Measurements from ENCODE around the gene COPG1.
"Not testable (repeated sequence)": the region's sequence is repeated elsewhere in the genome, so short reads cannot be mapped to it uniquely, and the experiment has no call there.

The COPG1 gene

DNA sequence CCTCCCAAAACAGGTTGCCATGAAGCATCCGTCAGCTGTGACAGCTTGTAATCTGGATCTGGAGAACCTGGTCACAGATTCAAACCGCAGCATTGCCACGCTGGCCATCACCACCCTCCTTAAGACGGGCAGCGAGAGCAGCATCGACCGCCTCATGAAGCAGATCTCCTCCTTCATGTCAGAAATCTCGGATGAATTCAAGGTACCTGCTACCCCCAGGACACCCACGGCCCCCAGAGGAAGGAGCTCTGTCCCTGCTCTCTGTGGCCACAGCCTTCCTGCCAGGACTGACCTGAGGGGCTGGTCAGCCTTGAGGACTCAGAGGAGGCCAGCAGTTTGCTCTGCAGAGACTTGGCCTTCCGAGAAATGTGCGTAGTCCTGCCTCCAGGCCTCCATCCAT, 11.2 kb downstream of the COPG1 start:
- H3K9ac ChIP-seq, result no peak overlapping the region
- H3K4me2 ChIP-seq (ENCODE audit: low read length), result no peak overlapping the region
- H3K27ac ChIP-seq, result no peak overlapping the region
- no peaks in the 10 kb centered on the region for H3K27me3 ChIP-seq (ENCODE audit: control insufficient read depth, insufficient read depth, low read length)
- no peak overlapping the region for H3K4me3 ChIP-seq (ENCODE audit: low read depth, low read length)
- H2AFZ ChIP-seq, result no peak overlapping the region
- H3K36me3 ChIP-seq (ENCODE audit: control insufficient read depth, insufficient read depth, low read length), result no peaks in the 10 kb centered on the region
- no peaks in the 10 kb centered on the region for H3K4me1 ChIP-seq
- H3K9me3 ChIP-seq (ENCODE audit: control insufficient read depth, low read length), result no peaks in the 10 kb centered on the region
- TF ChIP-seq, protein P1, sequence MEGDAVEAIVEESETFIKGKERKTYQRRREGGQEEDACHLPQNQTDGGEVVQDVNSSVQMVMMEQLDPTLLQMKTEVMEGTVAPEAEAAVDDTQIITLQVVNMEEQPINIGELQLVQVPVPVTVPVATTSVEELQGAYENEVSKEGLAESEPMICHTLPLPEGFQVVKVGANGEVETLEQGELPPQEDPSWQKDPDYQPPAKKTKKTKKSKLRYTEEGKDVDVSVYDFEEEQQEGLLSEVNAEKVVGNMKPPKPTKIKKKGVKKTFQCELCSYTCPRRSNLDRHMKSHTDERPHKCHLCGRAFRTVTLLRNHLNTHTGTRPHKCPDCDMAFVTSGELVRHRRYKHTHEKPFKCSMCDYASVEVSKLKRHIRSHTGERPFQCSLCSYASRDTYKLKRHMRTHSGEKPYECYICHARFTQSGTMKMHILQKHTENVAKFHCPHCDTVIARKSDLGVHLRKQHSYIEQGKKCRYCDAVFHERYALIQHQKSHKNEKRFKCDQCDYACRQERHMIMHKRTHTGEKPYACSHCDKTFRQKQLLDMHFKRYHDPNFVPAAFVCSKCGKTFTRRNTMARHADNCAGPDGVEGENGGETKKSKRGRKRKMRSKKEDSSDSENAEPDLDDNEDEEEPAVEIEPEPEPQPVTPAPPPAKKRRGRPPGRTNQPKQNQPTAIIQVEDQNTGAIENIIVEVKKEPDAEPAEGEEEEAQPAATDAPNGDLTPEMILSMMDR (IDR thresholded peaks at IDR 0.05), result no peak
- no peaks in the 10 kb centered on the region for H3K79me2 ChIP-seq

GRCh38 chr3:129261894-129262293, 12.5 kb downstream of the COPG1 start:
- Histone ChIP-seq H3K79me2 (no peaks in the 10 kb centered on the region), H3K27me3 (ENCODE audit: control insufficient read depth, insufficient read depth, low read length) (no peaks in the 10 kb centered on the region), H2AFZ (no peak overlapping the region), H3K9me3 (ENCODE audit: control insufficient read depth, low read length) (no peaks in the 10 kb centered on the region), H3K4me2 (ENCODE audit: low read length) (no peak overlapping the region), H3K9ac (no peak overlapping the region), H3K36me3 (ENCODE audit: control insufficient read depth, insufficient read depth, low read length) (no peaks in the 10 kb centered on the region), H3K4me3 (ENCODE audit: low read depth, low read length) (no peak overlapping the region), H3K4me1 (no peaks in the 10 kb centered on the region), H3K27ac (no peak overlapping the region)
- TF ChIP-seq, protein P1 (IDR thresholded peaks at IDR 0.05), result no peak

- no peaks in the 10 kb centered on the region for H3K79me2 ChIP-seq
Measured at GRCh38 chr3:129263161-129263910, 13.9 kb downstream of the COPG1 start.

GRCh38 chr3:129264994-129265393, 15.6 kb downstream of the COPG1 start:
- not testable (repeated sequence) for H3K4me1 ChIP-seq; H3K27me3 ChIP-seq (ENCODE audit: control insufficient read depth, insufficient read depth, low read length); H3K9ac ChIP-seq; H3K4me2 ChIP-seq (ENCODE audit: low read length); H3K9me3 ChIP-seq (ENCODE audit: control insufficient read depth, low read length); H3K27ac ChIP-seq; H3K36me3 ChIP-seq (ENCODE audit: control insufficient read depth, insufficient read depth, low read length); H3K79me2 ChIP-seq; H2AFZ ChIP-seq; H3K4me3 ChIP-seq (ENCODE audit: low read depth, low read length)

More at GRCh38 chr3:129263161-129263910, 13.9 kb downstream of the COPG1 start:
- H3K36me3 ChIP-seq (ENCODE audit: control insufficient read depth, insufficient read depth, low read length), result no peaks in the 10 kb centered on the region
- no peaks in the 10 kb centered on the region for H3K9me3 ChIP-seq (ENCODE audit: control insufficient read depth, low read length)
- no peaks in the 10 kb centered on the region for H3K27me3 ChIP-seq (ENCODE audit: control insufficient read depth, insufficient read depth, low read length)
- TF ChIP-seq, protein P1 (IDR thresholded peaks at IDR 0.05), result no peak
- H3K4me2 ChIP-seq (ENCODE audit: low read length), result no peak overlapping the region
- no peak overlapping the region for H3K4me3 ChIP-seq (ENCODE audit: low read depth, low read length)
- no peaks in the 10 kb centered on the region for H3K4me1 ChIP-seq
- H2AFZ ChIP-seq, result no peak overlapping the region
- H3K27ac ChIP-seq, result no peak overlapping the region
- H3K9ac ChIP-seq, result no peak overlapping the region

GRCh38 chr3:129266651-129267050, 17.2 kb downstream of the COPG1 start:
- H3K36me3 ChIP-seq (ENCODE audit: control insufficient read depth, insufficient read depth, low read length), result no peaks in the 10 kb centered on the region
- TF ChIP-seq, protein P1 (IDR thresholded peaks at IDR 0.05), result no peak
- no peaks in the 10 kb centered on the region for H3K4me1 ChIP-seq

More at GRCh38 chr3:129266651-129267050, 17.2 kb downstream of the COPG1 start:
- H3K27me3 ChIP-seq (ENCODE audit: control insufficient read depth, insufficient read depth, low read length), result no peaks in the 10 kb centered on the region
- no peak overlapping the region for H3K27ac ChIP-seq
- H2AFZ ChIP-seq, result no peak overlapping the region
- H3K79me2 ChIP-seq, result no peaks in the 10 kb centered on the region
- no peak overlapping the region for H3K9ac ChIP-seq
- no peak overlapping the region for H3K4me3 ChIP-seq (ENCODE audit: low read depth, low read length)
- no peaks in the 10 kb centered on the region for H3K9me3 ChIP-seq (ENCODE audit: control insufficient read depth, low read length)
- H3K4me2 ChIP-seq (ENCODE audit: low read length), result no peak overlapping the region
